Mesendoderm (in vitro differentiated cells): Measurements from ENCODE around the gene GCC1. TPM values are rescaled to one million over a fixed set of nuclear protein-coding genes. Genes with fewer than 3 reads are reported as not detected.

Experiments
- DNase-seq: peaks from one replicate; pipeline ENCODE4 v3.0.0; 2013
- H2AK5ac ChIP-seq: 2 replicates; pipeline ENCODE4 v1.6.1; 2013; ENCODE audit warnings: low read length, inconsistent platforms
- H2BK120ac ChIP-seq: 2 replicates; pipeline ENCODE4 v1.6.1; 2013; ENCODE audit warnings: low read depth, mild to moderate bottlenecking, low read length, moderate library complexity, mixed read lengths
- H2BK15ac ChIP-seq: replicated peaks from 2 replicates; pipeline ENCODE4 v1.6.1; 2013; ENCODE audit warnings: low read depth, mild to moderate bottlenecking, moderate library complexity
- H2BK5ac ChIP-seq: 2 replicates; pipeline ENCODE4 v1.6.1; 2013; ENCODE audit warnings: low read length, inconsistent platforms
- H3K18ac ChIP-seq: 2 replicates; pipeline ENCODE4 v1.6.1; 2013; ENCODE audit warnings: mild to moderate bottlenecking, low read length, mixed read lengths
- H3K23ac ChIP-seq: one replicate; pipeline ENCODE4 v1.6.1; 2013; ENCODE audit warnings: low read length
- H3K27ac ChIP-seq: 2 replicates; pipeline ENCODE4 v1.5.1; 2013; ENCODE audit warnings: low read depth, mild to moderate bottlenecking, inconsistent platforms, low read length, moderate library complexity
- H3K27me3 ChIP-seq: 2 replicates; pipeline ENCODE4 v1.6.1; 2013; ENCODE audit warnings: low read length, control low read depth, mild to moderate bottlenecking, inconsistent platforms; ENCODE audit not compliant: insufficient read depth, poor library complexity
- H3K36me3 ChIP-seq: 2 replicates; pipeline ENCODE4 v1.6.1; 2013; ENCODE audit warnings: low read length, inconsistent platforms; ENCODE audit not compliant: control insufficient read depth, insufficient read depth
- H3K4ac ChIP-seq: one replicate; pipeline ENCODE4 v1.6.1; 2013; ENCODE audit warnings: low read depth, mild to moderate bottlenecking, low read length, moderate library complexity
- H3K4me1 ChIP-seq: 2 replicates; pipeline ENCODE4 v1.6.1; 2013; ENCODE audit warnings: low read depth, low read length, inconsistent platforms; ENCODE audit not compliant: control insufficient read depth
- H3K4me2 ChIP-seq: 2 replicates; pipeline ENCODE4 v1.6.1; 2013; ENCODE audit warnings: low read length
- H3K4me3 ChIP-seq: 2 replicates; pipeline ENCODE4 v1.5.1; 2013; ENCODE audit warnings: mild to moderate bottlenecking, low read length
- H3K56ac ChIP-seq: one replicate; pipeline ENCODE4 v1.6.1; 2013; ENCODE audit warnings: low read length
- H3K79me1 ChIP-seq: 2 replicates; pipeline ENCODE4 v1.6.1; 2013; ENCODE audit warnings: low read length, inconsistent platforms
- H3K79me2 ChIP-seq: 2 replicates; pipeline ENCODE4 v1.6.1; 2013; ENCODE audit warnings: mild to moderate bottlenecking, low read length; ENCODE audit not compliant: control insufficient read depth, insufficient read depth
- H3K9ac ChIP-seq: 2 replicates; pipeline ENCODE4 v1.6.1; 2013; ENCODE audit warnings: low read length, inconsistent platforms
- H4K5ac ChIP-seq: one replicate; pipeline ENCODE4 v1.6.1; 2013; ENCODE audit warnings: low read length
- H4K8ac ChIP-seq: one replicate; pipeline ENCODE4 v1.6.1; 2013; ENCODE audit warnings: low read depth, mild to moderate bottlenecking, control low read depth, low read length, moderate library complexity
- WGBS: extraction: QIAGEN DNeasy Blood & Tissue Kit; methylation state at CpG from one replicate; pipeline ENCODE4 v1.1.7; 2013; ENCODE audit warnings: low lambda C conversion rate, missing lambda C conversion rate; ENCODE audit not compliant: insufficient coverage; ENCODE audit errors: extremely low coverage; 5-methylcytosine and 5-hydroxymethylcytosine counted together
- polyA plus RNA-seq, 2 experiments: library from polyadenylated mRNA; stranded (reverse); fragments of 200-250 nt; gene quantifications; one replicate each; pipeline ENCODE4 v1.2.3, GENCODE V29; 2013

GCC1 gene
- 7.3 TPM for polyA plus RNA-seq (2013, experiment 1 of 2)
- polyA plus RNA-seq (2013, experiment 2 of 2) = 7.7 TPM

GRCh38 chr7:127585044-127585953, at the start of gene GCC1:
Gene GCC1, minus strand, starts transcription at chr7:127585596. Its CDS starts 414 bp downstream, at chr7:127585182.
- peaks cover 14% of the 10 kb centered on the region for H3K79me2 ChIP-seq
- H2AK5ac ChIP-seq = no peak within 1 kb of the TSS
- H3K27me3 ChIP-seq = no peaks in the 10 kb centered on the region
- WGBS = no CpG with 5 or more reads among the region's 78 CpGs
- peaks cover 27% of the 10 kb centered on the region for H3K79me1 ChIP-seq
- H3K4me3 ChIP-seq = peak within 1 kb of the TSS; percentile 70
- H3K27ac ChIP-seq = no peak within 1 kb of the TSS
- H3K36me3 ChIP-seq = no peaks in the 10 kb centered on the region
- H3K56ac ChIP-seq = peak within 1 kb of the TSS; percentile 81
- peak within 1 kb of the TSS; percentile 76 for H3K9ac ChIP-seq
- peaks cover 3% of the 10 kb centered on the region for H3K4me1 ChIP-seq
- H4K8ac ChIP-seq = no peak within 1 kb of the TSS
- no peak within 1 kb of the TSS for H2BK120ac ChIP-seq
- H3K18ac ChIP-seq = no peak within 1 kb of the TSS
- no peak within 1 kb of the TSS for H2BK5ac ChIP-seq
- H3K4me2 ChIP-seq = peak within 1 kb of the TSS; percentile 67
- H3K4ac ChIP-seq = no peak within 1 kb of the TSS
- H4K5ac ChIP-seq = peak within 1 kb of the TSS; percentile 0
- no peak within 1 kb of the TSS for H2BK15ac ChIP-seq
- H3K23ac ChIP-seq = no peak within 1 kb of the TSS
- peak; percentile 92 for DNase-seq

GRCh38 chr7:127632276-127632910, 47.0 kb upstream of the GCC1 start:
- H3K9ac ChIP-seq = no peak overlapping the region
- peaks cover 2% of the 10 kb centered on the region for H3K4me1 ChIP-seq
- H3K56ac ChIP-seq = no peak overlapping the region
- no peaks in the 10 kb centered on the region for H3K79me1 ChIP-seq
- H3K4me3 ChIP-seq = no peak overlapping the region
- H3K23ac ChIP-seq = no peak overlapping the region
- no peak overlapping the region for H2BK5ac ChIP-seq
- no peak overlapping the region for H3K27ac ChIP-seq
- no peak overlapping the region for H2BK120ac ChIP-seq
- no peak overlapping the region for H2BK15ac ChIP-seq
- no peak overlapping the region for H4K8ac ChIP-seq
- no peak for DNase-seq
- no peak overlapping the region for H2AK5ac ChIP-seq
- H4K5ac ChIP-seq = no peak overlapping the region
- H3K27me3 ChIP-seq = no peaks in the 10 kb centered on the region
- no peak overlapping the region for H3K4me2 ChIP-seq
- H3K4ac ChIP-seq = no peak overlapping the region
- no CpG with 5 or more reads among the region's 7 CpGs for WGBS
- no peaks in the 10 kb centered on the region for H3K79me2 ChIP-seq
- H3K36me3 ChIP-seq = no peaks in the 10 kb centered on the region
- H3K18ac ChIP-seq = no peak overlapping the region

- H3K4ac ChIP-seq = no peak overlapping the region
- H3K18ac ChIP-seq = no peak overlapping the region
- H3K79me2 ChIP-seq = no peaks in the 10 kb centered on the region
- no peaks in the 10 kb centered on the region for H3K36me3 ChIP-seq
- peak overlapping the region; percentile 65 for H3K56ac ChIP-seq
- no peak overlapping the region for H4K5ac ChIP-seq
- no peak overlapping the region for H3K9ac ChIP-seq
- H3K27ac ChIP-seq = no peak overlapping the region
- H2BK15ac ChIP-seq = no peak overlapping the region
- H2AK5ac ChIP-seq = no peak overlapping the region
- H3K23ac ChIP-seq = no peak overlapping the region
- no peak overlapping the region for H3K4me3 ChIP-seq
- no peaks in the 10 kb centered on the region for H3K27me3 ChIP-seq
- no peak overlapping the region for H3K4me2 ChIP-seq
- H3K4me1 ChIP-seq = peaks cover 2% of the 10 kb centered on the region
- no CpG with 5 or more reads among the region's 5 CpGs for WGBS
- no peak overlapping the region for H2BK5ac ChIP-seq
- no peaks in the 10 kb centered on the region for H3K79me1 ChIP-seq
- no peak overlapping the region for H2BK120ac ChIP-seq
- no peak overlapping the region for H4K8ac ChIP-seq
- DNase-seq = peak; percentile 90
These were observed 44.0 kb upstream of the GCC1 start for GRCh38 chr7:127629268-127629854.

GRCh38 chr7:127628445-127628844, 43.0 kb upstream of the GCC1 start:
- peaks cover 2% of the 10 kb centered on the region for H3K4me1 ChIP-seq
- H4K5ac ChIP-seq = no peak overlapping the region
- no peak overlapping the region for H3K27ac ChIP-seq
- no peaks in the 10 kb centered on the region for H3K79me1 ChIP-seq
- WGBS = no CpG with 5 or more reads among the region's 3 CpGs
- H3K4me2 ChIP-seq = no peak overlapping the region
- H4K8ac ChIP-seq = no peak overlapping the region
- H3K36me3 ChIP-seq = no peaks in the 10 kb centered on the region
- no peak overlapping the region for H3K18ac ChIP-seq
- no peak overlapping the region for H3K9ac ChIP-seq
- no peak overlapping the region for H2AK5ac ChIP-seq
- no peak overlapping the region for H3K4me3 ChIP-seq
- H3K27me3 ChIP-seq = no peaks in the 10 kb centered on the region
- H3K4ac ChIP-seq = no peak overlapping the region
- no peak overlapping the region for H3K56ac ChIP-seq
- no peak overlapping the region for H2BK120ac ChIP-seq
- no peak overlapping the region for H2BK15ac ChIP-seq
- H3K79me2 ChIP-seq = no peaks in the 10 kb centered on the region
- no peak overlapping the region for H2BK5ac ChIP-seq
- peak; percentile 73 for DNase-seq
- H3K23ac ChIP-seq = no peak overlapping the region

GRCh38 chr7:127625331-127625730, 39.9 kb upstream of the GCC1 start:
- no peak overlapping the region for H4K5ac ChIP-seq
- H3K27ac ChIP-seq = no peak overlapping the region
- no peak overlapping the region for H2BK15ac ChIP-seq
- H3K4me1 ChIP-seq = peaks cover 2% of the 10 kb centered on the region
- H4K8ac ChIP-seq = no peak overlapping the region
- H3K4me2 ChIP-seq = no peak overlapping the region
- no peak for DNase-seq
- no peak overlapping the region for H3K56ac ChIP-seq
- no peak overlapping the region for H2BK120ac ChIP-seq
- H3K36me3 ChIP-seq = no peaks in the 10 kb centered on the region
- H2BK5ac ChIP-seq = no peak overlapping the region
- H3K27me3 ChIP-seq = no peaks in the 10 kb centered on the region
- H3K79me1 ChIP-seq = no peaks in the 10 kb centered on the region
- no peak overlapping the region for H3K4me3 ChIP-seq
- H3K4ac ChIP-seq = no peak overlapping the region
- no peaks in the 10 kb centered on the region for H3K79me2 ChIP-seq
- H3K9ac ChIP-seq = no peak overlapping the region
- no peak overlapping the region for H2AK5ac ChIP-seq
- no peak overlapping the region for H3K18ac ChIP-seq
- H3K23ac ChIP-seq = no peak overlapping the region
